Gastroesophageal sphincter (tissue), 4 donors: ENCODE measurements around the gene NUP50. TPM values are rescaled to one million over a fixed set of nuclear protein-coding genes. Genes with fewer than 3 reads are reported as not detected.

ENCODE experiments used
- ATAC-seq: fragments of 150-250 bp; one replicate; pipeline ENCODE4 v1.9.1; 2016; ENCODE audit warnings: mild to moderate bottlenecking, moderate library complexity
- H3K27ac ChIP-seq, 4 donors: fragments of 200-600 bp; sonication (generic) in 3 of 4; 1 replicate in 3 of 4; 2 replicates in 1 of 4; pipeline ENCODE4 v1.5.1; 2016 to 2019
- H3K27me3 ChIP-seq: fragments of 200-600 bp; sonication (generic); one replicate; pipeline ENCODE4 v1.5.1; 2019
- H3K36me3 ChIP-seq, 2 donors: fragments of 200-600 bp; sonication (generic); one replicate each; pipeline ENCODE4 v1.5.1; 2019; ENCODE audit warnings: control low read depth in 1 of 2
- H3K4me1 ChIP-seq, 3 donors: fragments of 200-600 bp; sonication (generic); 1 replicate in 2 of 3; 2 replicates in 1 of 3; pipeline ENCODE4 v1.5.1; 2016 to 2019; ENCODE audit warnings: control low read depth in 2 of 3
- H3K4me3 ChIP-seq, 2 donors: fragments of 200-600 bp; sonication (generic); one replicate each; pipeline ENCODE4 v1.5.1; 2019; ENCODE audit warnings: mild to moderate bottlenecking in 1 of 2, moderate library complexity in 1 of 2
- H3K9me3 ChIP-seq, 3 donors: fragments of 200-600 bp; sonication (generic); one replicate each; pipeline ENCODE4 v1.5.1; 2017 to 2019; ENCODE audit warnings: control low read depth in 2 of 3
- EP300 ChIP-seq: sonication (generic); formaldehyde crosslinking; IDR thresholded peaks from one replicate; pipeline ENCODE4 v1.6.1; 2017; ENCODE audit warnings: antibody characterized with exemption, mild to moderate bottlenecking
- POLR2A ChIP-seq, 2 donors: fragments of 450-650 bp; IDR thresholded peaks; one replicate each; pipeline ENCODE4 v1.6.1; 2017; ENCODE audit warnings: antibody characterized with exemption in 2 of 2, mild to moderate bottlenecking in 2 of 2, moderate library complexity in 1 of 2
- POLR2AphosphoS5 ChIP-seq: sonication (generic); formaldehyde crosslinking; IDR thresholded peaks from one replicate; pipeline ENCODE4 v1.6.1; 2017; ENCODE audit warnings: antibody characterized with exemption
- WGBS, 2 donors: methylation state at CpG; one replicate each; pipeline ENCODE4 v1.1.5; 2018; ENCODE audit warnings: low coverage in 1 of 2; 5-methylcytosine and 5-hydroxymethylcytosine counted together
- total RNA-seq, 4 donors: library from RNA; depleted of rRNA; stranded (reverse); fragments of >200 nt; gene quantifications; one replicate each; pipeline ENCODE4 v1.1.0, GENCODE V29; 2016
- TF ChIP-seq, protein P1 (sequence below), 4 experiments: fragments of 200-600 bp in 2 of 4; fragments of 450-650 bp in 2 of 4; sonication (generic) in 1 of 4; IDR thresholded peaks; one replicate each; pipeline ENCODE4 v1.5.1; 2017 to 2019; ENCODE audit warnings: antibody characterized with exemption in 4 of 4, mild to moderate bottlenecking in 2 of 4, moderate library complexity in 2 of 4

The NUP50 gene, protein sequence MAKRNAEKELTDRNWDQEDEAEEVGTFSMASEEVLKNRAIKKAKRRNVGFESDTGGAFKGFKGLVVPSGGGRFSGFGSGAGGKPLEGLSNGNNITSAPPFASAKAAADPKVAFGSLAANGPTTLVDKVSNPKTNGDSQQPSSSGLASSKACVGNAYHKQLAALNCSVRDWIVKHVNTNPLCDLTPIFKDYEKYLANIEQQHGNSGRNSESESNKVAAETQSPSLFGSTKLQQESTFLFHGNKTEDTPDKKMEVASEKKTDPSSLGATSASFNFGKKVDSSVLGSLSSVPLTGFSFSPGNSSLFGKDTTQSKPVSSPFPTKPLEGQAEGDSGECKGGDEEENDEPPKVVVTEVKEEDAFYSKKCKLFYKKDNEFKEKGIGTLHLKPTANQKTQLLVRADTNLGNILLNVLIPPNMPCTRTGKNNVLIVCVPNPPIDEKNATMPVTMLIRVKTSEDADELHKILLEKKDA
- 10 to 100 TPM; 15.9 to 32.9 (median 28.8) TPM for total RNA-seq

DNA sequence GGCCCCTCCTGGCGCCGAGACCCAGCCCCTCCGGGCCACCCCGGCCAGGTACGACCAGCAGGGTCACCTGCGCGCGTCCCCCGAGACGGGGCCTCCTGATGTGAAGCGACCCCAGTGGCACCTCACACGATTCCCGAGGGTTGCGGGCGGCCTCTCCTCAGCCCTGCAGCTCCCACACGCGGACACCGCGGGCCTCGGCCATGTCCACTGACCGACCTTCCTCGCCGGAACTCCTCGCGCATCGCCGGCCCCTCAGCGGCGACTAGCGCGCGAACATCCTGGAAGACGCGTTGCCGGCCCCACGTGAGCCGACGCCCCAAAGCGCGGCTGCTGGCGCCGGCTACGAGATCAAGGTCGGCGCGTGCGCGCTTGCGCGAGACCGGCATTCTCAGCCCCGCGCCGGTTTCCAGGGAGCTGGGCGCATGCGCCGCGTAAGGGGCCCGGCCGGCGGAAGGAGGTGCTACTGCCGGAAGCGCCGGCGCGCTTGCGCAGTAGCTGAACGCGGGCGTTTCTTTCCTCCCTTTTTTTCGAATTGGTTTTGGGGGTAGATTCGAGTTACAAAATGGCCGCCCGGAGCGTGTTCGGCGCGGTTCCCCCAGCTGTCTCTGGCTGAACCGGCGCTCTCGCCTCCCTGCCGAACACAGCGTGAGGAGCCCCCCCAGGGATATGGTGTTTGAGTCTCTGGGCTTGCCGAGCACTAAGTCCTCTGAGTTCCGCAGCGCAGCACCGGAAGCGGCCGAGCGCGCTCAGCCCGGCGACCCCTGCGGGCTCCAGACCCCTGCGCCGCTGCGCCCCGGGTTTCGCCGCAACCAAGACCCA is at the start of gene NUP50:
Gene NUP50 (plus strand): TSS at position 475 of the 819 bp plus-strand sequence. CDS start 4,253 bp downstream, outside the sequence.
- Histone ChIP-seq H3K4me1 (peaks cover 0 to 65% (median 13%) of the 10 kb centered on the region in 3 donors), H3K9me3 (no peaks in the 10 kb centered on the region), H3K27ac (peak within 1 kb of the TSS; percentile 60 to 94 (median 92)), H3K27me3 (no peaks in the 10 kb centered on the region), H3K4me3 (peak within 1 kb of the TSS; percentile 90 to 93), H3K36me3 (peaks cover 0 to 8% of the 10 kb centered on the region in 2 donors)
- TF ChIP-seq, protein P1, sequence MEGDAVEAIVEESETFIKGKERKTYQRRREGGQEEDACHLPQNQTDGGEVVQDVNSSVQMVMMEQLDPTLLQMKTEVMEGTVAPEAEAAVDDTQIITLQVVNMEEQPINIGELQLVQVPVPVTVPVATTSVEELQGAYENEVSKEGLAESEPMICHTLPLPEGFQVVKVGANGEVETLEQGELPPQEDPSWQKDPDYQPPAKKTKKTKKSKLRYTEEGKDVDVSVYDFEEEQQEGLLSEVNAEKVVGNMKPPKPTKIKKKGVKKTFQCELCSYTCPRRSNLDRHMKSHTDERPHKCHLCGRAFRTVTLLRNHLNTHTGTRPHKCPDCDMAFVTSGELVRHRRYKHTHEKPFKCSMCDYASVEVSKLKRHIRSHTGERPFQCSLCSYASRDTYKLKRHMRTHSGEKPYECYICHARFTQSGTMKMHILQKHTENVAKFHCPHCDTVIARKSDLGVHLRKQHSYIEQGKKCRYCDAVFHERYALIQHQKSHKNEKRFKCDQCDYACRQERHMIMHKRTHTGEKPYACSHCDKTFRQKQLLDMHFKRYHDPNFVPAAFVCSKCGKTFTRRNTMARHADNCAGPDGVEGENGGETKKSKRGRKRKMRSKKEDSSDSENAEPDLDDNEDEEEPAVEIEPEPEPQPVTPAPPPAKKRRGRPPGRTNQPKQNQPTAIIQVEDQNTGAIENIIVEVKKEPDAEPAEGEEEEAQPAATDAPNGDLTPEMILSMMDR (IDR thresholded peaks at IDR 0.05), result peak in 2 of 4 experiments; percentile 16 to 28
- TF ChIP-seq EP300 (no peak), POLR2A (IDR thresholded peaks at IDR 0.05) (peak; percentile 70 to 75), POLR2AphosphoS5 (peak; percentile 84)
- peak; percentile 96 for ATAC-seq
- no CpG with 5 or more reads among the region's 100 CpGs for WGBS, 2 donors

DNA sequence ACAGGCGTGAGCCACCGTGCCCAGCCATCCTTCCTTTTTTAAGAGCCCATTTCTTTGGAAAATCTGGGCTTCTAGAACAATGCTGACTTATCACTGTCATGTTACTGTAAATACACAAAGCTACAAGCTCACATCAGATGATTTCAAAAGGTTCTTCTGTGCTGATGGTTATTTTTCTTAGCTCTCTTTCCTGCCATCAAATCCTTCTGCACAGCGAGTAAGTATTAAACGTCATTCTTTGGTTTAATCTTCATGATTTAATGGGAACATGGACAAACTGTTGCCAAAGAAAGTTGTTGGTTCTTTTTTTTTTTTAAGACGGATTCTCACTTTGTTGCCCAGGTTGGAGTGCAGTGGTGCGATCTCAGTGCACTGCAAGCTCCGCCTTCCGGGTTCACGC is 43.3 kb upstream of the NUP50 start:
- Histone ChIP-seq H3K27ac (no peak overlapping the region), H3K4me1 (no peaks in the 10 kb centered on the region), H3K36me3 (no peaks in the 10 kb centered on the region), H3K4me3 (no peak overlapping the region), H3K9me3 (no peaks in the 10 kb centered on the region), H3K27me3 (peaks cover 35% of the 10 kb centered on the region)
- ATAC-seq, result no peak
- 70 to 81% methylated on average over 4 to 7 of the region's 9 CpGs for WGBS, 2 donors
- TF ChIP-seq POLR2AphosphoS5, result no peak
- TF ChIP-seq, protein P1 (IDR thresholded peaks at IDR 0.05), result no peak
- TF ChIP-seq POLR2A (IDR thresholded peaks at IDR 0.05), result no peak
- no peak for TF ChIP-seq EP300

DNA sequence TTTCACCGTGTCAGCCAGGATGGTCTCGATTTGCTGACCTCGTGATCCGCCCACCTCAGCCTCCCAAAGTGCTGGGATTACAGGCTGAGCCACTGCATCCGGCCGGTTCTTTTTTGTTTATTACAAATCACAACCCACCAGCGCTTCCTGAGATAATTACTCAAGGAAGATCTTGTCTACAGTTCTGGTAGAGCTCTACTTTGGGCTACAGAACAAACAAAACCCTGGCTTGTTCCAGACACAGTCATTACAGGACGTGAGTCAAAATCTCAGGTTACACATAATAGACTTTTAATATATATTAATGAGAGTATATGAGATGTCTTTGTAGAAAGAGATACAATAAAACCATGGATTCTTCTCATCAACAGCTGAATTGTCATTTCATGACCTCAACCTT is 42.8 kb upstream of the NUP50 start:
- ATAC-seq, result no peak
- H3K36me3 ChIP-seq, result no peaks in the 10 kb centered on the region
- TF ChIP-seq POLR2AphosphoS5 (no peak), POLR2A (IDR thresholded peaks at IDR 0.05) (no peak)
- TF ChIP-seq, protein P1 (IDR thresholded peaks at IDR 0.05), result no peak
- H3K27me3 ChIP-seq, result peaks cover 35% of the 10 kb centered on the region
- H3K27ac ChIP-seq, result no peak overlapping the region
- H3K9me3 ChIP-seq, result no peaks in the 10 kb centered on the region
- H3K4me3 ChIP-seq, result no peak overlapping the region
- no peaks in the 10 kb centered on the region for H3K4me1 ChIP-seq
- 0 to 63% methylated on average over 1 to 8 of the region's 8 CpGs for WGBS, 2 donors

DNA sequence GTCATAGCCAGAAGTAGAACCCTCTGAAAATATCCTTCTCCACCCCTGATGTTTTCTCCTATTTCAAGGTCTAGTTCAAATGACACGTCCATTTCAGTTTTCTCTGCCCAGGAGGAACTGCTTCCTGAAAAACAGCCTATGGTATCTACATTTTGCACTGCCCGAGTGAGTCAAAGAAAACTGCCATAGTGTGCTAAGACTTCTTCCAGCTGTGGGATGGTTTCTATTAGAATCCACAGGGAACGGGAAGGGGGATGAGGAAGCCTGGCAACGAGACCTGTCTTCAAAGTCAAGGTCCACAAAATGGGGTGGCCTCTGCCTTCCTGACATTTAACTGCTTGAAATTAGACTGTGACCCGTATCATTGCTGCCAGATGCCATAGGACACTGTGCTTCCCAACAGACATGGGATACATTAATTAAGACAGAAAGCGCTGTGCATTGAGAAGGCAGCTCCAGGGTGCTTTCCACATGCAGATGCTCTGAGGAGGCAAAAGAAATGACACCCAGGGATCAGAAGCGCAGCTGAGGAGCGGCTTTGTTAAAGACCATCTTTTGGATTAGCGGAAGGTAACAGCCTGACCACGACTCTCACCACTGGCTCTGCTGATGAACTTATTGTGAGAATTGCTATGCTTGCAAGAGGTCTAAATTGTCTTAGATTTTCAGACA is 39.4 kb upstream of the NUP50 start:
- WGBS, 2 donors, result 38 to 41% methylated on average over 7 to 10 of the region's 10 CpGs
- Histone ChIP-seq H3K27me3 (peaks cover 45% of the 10 kb centered on the region), H3K36me3 (no peaks in the 10 kb centered on the region)

More for the DNA sequence above, 39.4 kb upstream of the NUP50 start:
- no peak for TF ChIP-seq EP300
- no peak for TF ChIP-seq POLR2A (IDR thresholded peaks at IDR 0.05)
- TF ChIP-seq POLR2AphosphoS5, result no peak
- TF ChIP-seq, protein P1 (IDR thresholded peaks at IDR 0.05), result no peak
- Histone ChIP-seq H3K9me3 (no peaks in the 10 kb centered on the region), H3K4me1 (no peaks in the 10 kb centered on the region), H3K4me3 (no peak overlapping the region), H3K27ac (no peak overlapping the region)
- ATAC-seq, result no peak
